Mesenchymal stem cell (in vitro differentiated cells and primary cell): ENCODE measurements around the gene EPS8L2.
"Not testable (repeated sequence)": the region's sequence is repeated elsewhere in the genome, so short reads cannot be mapped to it uniquely, and the experiment has no call there.

Experiments
- DNase-seq: peaks from one replicate; pipeline ENCODE4 v3.0.0-alpha.2; 2013
- H2AFZ ChIP-seq: one replicate; pipeline ENCODE4 v1.6.1; 2013; ENCODE audit warnings: low read depth, mild to moderate bottlenecking, control low read depth, inconsistent platforms, low read length, moderate library complexity
- H2AK5ac ChIP-seq: 2 replicates; pipeline ENCODE4 v1.6.1; 2013; ENCODE audit warnings: low read length, moderate library complexity, mild to moderate bottlenecking, inconsistent platforms; ENCODE audit not compliant: severe bottlenecking
- H2BK120ac ChIP-seq: one replicate; pipeline ENCODE4 v1.6.1; 2013; ENCODE audit warnings: low read depth, mild to moderate bottlenecking, inconsistent platforms, low read length, moderate library complexity
- H2BK12ac ChIP-seq, 2 experiments: one replicate each; pipeline ENCODE4 v1.6.1; 2013; ENCODE audit warnings: inconsistent platforms in 2 of 2, low read length in 2 of 2, mild to moderate bottlenecking in 2 of 2, moderate library complexity in 2 of 2, control low read depth in 1 of 2
- H2BK15ac ChIP-seq: one replicate; pipeline ENCODE4 v1.6.1; 2013; ENCODE audit warnings: mild to moderate bottlenecking, low read depth, inconsistent platforms; ENCODE audit not compliant: poor library complexity, severe bottlenecking
- H2BK5ac ChIP-seq: 2 replicates; pipeline ENCODE4 v1.6.1; 2013; ENCODE audit warnings: low read depth, mild to moderate bottlenecking, low read length, control low read depth, inconsistent platforms; ENCODE audit not compliant: poor library complexity, severe bottlenecking
- H3K14ac ChIP-seq, 2 experiments: one replicate each; pipeline ENCODE4 v1.6.1; 2013; ENCODE audit warnings: inconsistent platforms in 2 of 2, low read length in 2 of 2, control low read depth in 1 of 2, mild to moderate bottlenecking in 1 of 2, moderate library complexity in 1 of 2
- H3K18ac ChIP-seq, 2 experiments: one replicate each; pipeline ENCODE4 v1.6.1; 2013; ENCODE audit warnings: inconsistent platforms in 2 of 2, low read length in 2 of 2, control low read depth in 1 of 2, low read depth in 1 of 2, mild to moderate bottlenecking in 1 of 2
- H3K23ac ChIP-seq, 2 experiments: one replicate each; pipeline ENCODE4 v1.6.1; 2013; ENCODE audit warnings: inconsistent platforms in 2 of 2, low read length in 2 of 2, mild to moderate bottlenecking in 2 of 2, moderate library complexity in 2 of 2, control low read depth in 1 of 2
- H3K27ac ChIP-seq: 2 replicates; pipeline ENCODE4 v1.5.1; 2013; ENCODE audit warnings: mild to moderate bottlenecking, moderate library complexity, low read length, control low read depth, inconsistent platforms; ENCODE audit not compliant: poor library complexity, severe bottlenecking
- H3K27me3 ChIP-seq, 2 experiments: 2 replicates each; pipeline versions ENCODE4 v1.6.1 to v1.7.0; 2013; ENCODE audit warnings: low read length in 2 of 2, mild to moderate bottlenecking in 2 of 2, moderate library complexity in 2 of 2, control low read depth in 1 of 2, inconsistent platforms in 1 of 2; ENCODE audit not compliant: control insufficient read depth in 1 of 2, insufficient read depth in 1 of 2
- H3K36me3 ChIP-seq, 2 experiments: 2 replicates each; pipeline versions ENCODE4 v1.6.1 to v1.7.0; 2013; ENCODE audit warnings: low read length in 2 of 2, control low read depth in 1 of 2, inconsistent platforms in 1 of 2, low read depth in 1 of 2, mild to moderate bottlenecking in 1 of 2; ENCODE audit not compliant: insufficient read depth in 2 of 2, control insufficient read depth in 1 of 2
- H3K4ac ChIP-seq, 2 experiments: one replicate each; pipeline ENCODE4 v1.6.1; 2013; ENCODE audit warnings: inconsistent platforms in 2 of 2, low read length in 2 of 2, mild to moderate bottlenecking in 2 of 2, moderate library complexity in 2 of 2, control low read depth in 1 of 2, low read depth in 1 of 2
- H3K4me1 ChIP-seq: 2 replicates; pipeline ENCODE4 v1.6.1; 2013; ENCODE audit warnings: low read depth, low read length, control low read depth; ENCODE audit not compliant: control insufficient read depth, insufficient read depth
- H3K4me2 ChIP-seq: 2 replicates; pipeline ENCODE4 v1.6.1; 2013; ENCODE audit warnings: low read length, mild to moderate bottlenecking, inconsistent platforms; ENCODE audit not compliant: poor library complexity, severe bottlenecking
- H3K4me3 ChIP-seq, 2 experiments: 2 replicates each; pipeline versions ENCODE4 v1.5.1 to v1.7.0; 2013; ENCODE audit warnings: low read length in 2 of 2, mild to moderate bottlenecking in 2 of 2, control low read depth in 1 of 2, low read depth in 1 of 2; ENCODE audit not compliant: insufficient read depth in 1 of 2
- H3K79me1 ChIP-seq: replicated peaks from 2 replicates; pipeline ENCODE4 v1.6.1; 2013; ENCODE audit warnings: mild to moderate bottlenecking, control low read depth, low read length, inconsistent platforms; ENCODE audit not compliant: poor library complexity, severe bottlenecking
- H3K9ac ChIP-seq: 2 replicates; pipeline ENCODE4 v1.7.0; 2013; ENCODE audit warnings: mild to moderate bottlenecking, low read length, moderate library complexity
- H3K9me3 ChIP-seq: 2 replicates; pipeline ENCODE4 v1.7.0; 2013; ENCODE audit warnings: mild to moderate bottlenecking, low read length; ENCODE audit not compliant: control insufficient read depth
- H4K8ac ChIP-seq: one replicate; pipeline ENCODE4 v1.6.1; 2013; ENCODE audit warnings: inconsistent platforms, mild to moderate bottlenecking, low read length, moderate library complexity
- H4K91ac ChIP-seq: one replicate; pipeline ENCODE4 v1.6.1; 2013; ENCODE audit warnings: mild to moderate bottlenecking, low read length, inconsistent platforms
- WGBS: methylation state at CpG from one replicate; pipeline ENCODE4 v1.1.7; 2013; ENCODE audit warnings: mixed read lengths; 5-methylcytosine and 5-hydroxymethylcytosine counted together

The EPS8L2 gene

DNA sequence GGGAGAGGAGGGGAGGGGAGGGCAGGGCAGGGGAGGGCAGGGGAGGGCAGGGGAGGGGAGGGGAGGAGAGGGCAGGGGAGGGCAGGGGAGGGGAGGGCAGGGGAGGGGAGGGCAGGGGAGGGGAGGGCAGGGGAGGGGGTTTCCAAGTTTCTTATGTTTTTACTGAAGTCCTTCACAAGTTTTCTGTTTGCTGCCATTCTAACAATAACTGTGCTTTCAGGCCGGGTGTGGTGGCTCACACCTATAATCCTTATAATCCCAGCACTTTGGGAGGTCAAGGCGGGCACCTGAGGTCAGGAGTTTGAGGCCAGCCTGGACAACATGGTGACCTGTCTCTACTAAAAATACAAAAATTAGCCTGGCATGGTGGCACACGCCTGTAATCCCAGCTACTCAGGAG lies 15.8 kb upstream of the EPS8L2 start:
- not testable (repeated sequence) for H2BK15ac ChIP-seq, H3K4me3 ChIP-seq, H2BK5ac ChIP-seq, H3K9ac ChIP-seq, H4K91ac ChIP-seq, H3K23ac ChIP-seq, DNase-seq, H3K18ac ChIP-seq, H3K27ac ChIP-seq, H3K27me3 ChIP-seq, H3K14ac ChIP-seq, H3K9me3 ChIP-seq, H2AFZ ChIP-seq, H2BK120ac ChIP-seq, H3K4ac ChIP-seq, H2BK12ac ChIP-seq, H4K8ac ChIP-seq, H3K4me2 ChIP-seq, H2AK5ac ChIP-seq
- Histone ChIP-seq H3K79me1 (peaks cover 26% of the 10 kb centered on the region), H3K4me1 (peaks cover 41% of the 10 kb centered on the region), H3K36me3 (peaks cover 38 to 41% of the 10 kb centered on the region in 2 experiments)
- 100% methylated on average over 3 of the region's 3 CpGs for WGBS

DNA sequence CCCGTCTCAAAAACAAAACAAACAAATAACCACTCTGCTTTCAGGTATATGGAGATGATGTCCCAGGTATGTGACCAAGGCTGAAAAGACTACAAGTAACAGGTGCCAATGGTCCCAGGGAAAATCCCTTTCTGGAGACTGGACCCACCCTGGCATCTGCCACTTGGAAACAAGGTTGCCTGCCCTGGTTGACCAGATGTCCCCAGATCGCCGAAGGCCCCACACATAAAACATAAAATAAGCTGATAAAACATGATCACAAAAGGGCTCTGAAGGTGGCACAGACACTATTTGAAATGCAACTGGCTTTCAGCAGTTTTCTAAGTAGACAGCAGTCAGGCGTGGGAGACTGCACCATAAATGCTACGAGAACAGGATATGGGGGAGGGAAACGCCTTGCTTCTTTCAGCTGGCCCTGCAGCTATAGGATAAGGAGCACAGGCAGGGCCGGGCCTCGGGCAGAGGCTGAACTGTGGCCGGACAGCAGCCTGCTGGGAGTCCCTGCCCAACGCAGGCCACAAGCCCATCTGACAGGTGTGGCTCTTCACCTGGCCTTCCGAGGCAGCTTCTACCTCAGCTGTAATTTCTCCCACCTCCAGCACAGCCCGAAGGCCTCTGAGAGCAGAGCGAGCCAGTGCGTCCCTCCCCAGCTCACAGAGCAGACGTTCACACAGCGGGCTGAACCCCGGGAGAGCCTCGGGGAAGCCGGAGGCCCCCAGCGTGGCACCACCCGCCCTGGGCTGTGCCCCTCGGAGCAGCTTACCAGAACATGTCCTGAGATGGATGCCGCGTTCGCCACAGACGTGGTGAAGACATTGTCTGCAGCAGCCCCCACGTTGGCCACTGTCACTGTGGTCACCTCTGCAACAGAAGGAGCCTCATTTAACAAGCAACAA lies 15.0 kb upstream of the EPS8L2 start:
- H4K91ac ChIP-seq = no peak overlapping the region
- H3K27ac ChIP-seq = no peak overlapping the region
- H3K4me2 ChIP-seq = no peak overlapping the region
- H3K9ac ChIP-seq = no peak overlapping the region
- H2BK15ac ChIP-seq = no peak overlapping the region
- H3K4me1 ChIP-seq = peaks cover 41% of the 10 kb centered on the region
- 78% methylated on average over 26 of the region's 27 CpGs for WGBS
- no peak overlapping the region for H3K14ac ChIP-seq
- peaks cover 35 to 36% of the 10 kb centered on the region in 2 experiments for H3K36me3 ChIP-seq
- H2AFZ ChIP-seq = no peak overlapping the region
- H3K23ac ChIP-seq = no peak overlapping the region
- peaks cover 26% of the 10 kb centered on the region for H3K79me1 ChIP-seq
- no peak overlapping the region for H3K4me3 ChIP-seq
- no peak overlapping the region for H2BK12ac ChIP-seq
- no peak overlapping the region for H3K18ac ChIP-seq
- DNase-seq = no peak
- no peak overlapping the region for H2BK120ac ChIP-seq
- H4K8ac ChIP-seq = no peak overlapping the region
- no peaks in the 10 kb centered on the region for H3K9me3 ChIP-seq
- H2BK5ac ChIP-seq = no peak overlapping the region
- peak overlapping the region; percentile 12 for H2AK5ac ChIP-seq
- H3K4ac ChIP-seq = no peak overlapping the region
- H3K27me3 ChIP-seq = no peaks in the 10 kb centered on the region

DNA sequence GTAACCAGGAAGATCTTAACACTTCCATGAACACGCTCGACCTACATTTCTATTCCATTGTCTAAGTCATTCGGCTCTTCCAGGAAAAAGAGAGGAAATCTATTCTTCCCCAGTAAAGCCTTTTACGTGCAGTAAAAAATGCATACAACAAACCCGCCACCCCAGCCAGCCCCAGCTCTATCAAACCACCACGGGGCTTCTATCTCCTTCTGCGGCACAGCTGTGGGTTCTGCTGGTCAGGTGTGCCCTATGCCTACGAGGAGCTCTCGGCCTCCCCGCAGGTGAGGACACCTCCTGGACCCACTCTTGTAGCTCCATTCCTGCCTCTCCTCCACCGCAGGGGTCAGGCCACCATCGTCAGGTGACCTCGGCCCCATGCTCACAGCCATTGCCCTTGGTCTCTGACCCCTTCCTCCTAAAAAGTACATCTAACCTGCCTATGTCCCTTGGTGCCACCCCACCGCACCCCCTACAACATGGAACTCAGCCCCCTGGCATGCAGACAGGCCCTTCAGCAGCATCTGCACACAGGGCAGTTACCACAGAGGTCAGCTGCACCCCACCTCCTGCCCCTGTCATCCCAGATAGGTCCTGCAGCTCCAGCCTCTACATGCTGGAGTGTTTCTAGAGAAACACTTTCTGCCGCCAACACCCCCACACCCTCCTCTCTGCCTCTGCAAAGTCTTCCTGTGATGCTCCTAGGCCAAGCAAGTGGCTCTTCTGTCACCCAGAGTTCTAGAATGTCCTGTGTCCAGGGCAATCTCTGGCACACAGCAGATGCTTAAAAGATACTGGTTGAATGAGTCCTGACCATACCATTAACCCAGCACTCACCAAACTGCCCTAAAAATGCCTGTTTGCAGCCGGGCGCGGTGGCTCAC lies 14.1 kb upstream of the EPS8L2 start:
- Histone ChIP-seq H2BK5ac (no peak overlapping the region), H3K23ac (no peak overlapping the region), H3K27me3 (no peaks in the 10 kb centered on the region), H3K4me2 (no peak overlapping the region), H3K9me3 (no peaks in the 10 kb centered on the region), H4K91ac (peak overlapping the region; percentile 18), H3K4ac (peak overlapping the region in 1 of 2 experiments; percentile 13), H4K8ac (no peak overlapping the region), H2BK120ac (no peak overlapping the region), H3K4me1 (peaks cover 44% of the 10 kb centered on the region), H3K14ac (peak overlapping the region in 1 of 2 experiments; percentile 42), H3K9ac (no peak overlapping the region), H3K4me3 (no peak overlapping the region), H2AK5ac (no peak overlapping the region), H3K36me3 (peaks cover 26 to 29% of the 10 kb centered on the region in 2 experiments), H2BK15ac (no peak overlapping the region), H3K18ac (no peak overlapping the region), H3K27ac (no peak overlapping the region), H3K79me1 (peaks cover 21% of the 10 kb centered on the region), H2AFZ (no peak overlapping the region), H2BK12ac (no peak overlapping the region)
- 95% methylated on average over 18 of the region's 18 CpGs for WGBS
- no peak for DNase-seq
